Hematopoietic multipotent progenitor cell treated with erythropoietin and hydrocortisone succinate and interleukin-3 and kit ligand, for 4 days (in vitro differentiated cells): ENCODE results near the gene OR4D10.
"Not testable (repeated sequence)": the region's sequence is repeated elsewhere in the genome, so short reads cannot be mapped to it uniquely, and the experiment has no call there.

ENCODE experiments used
- DNase-seq: peaks from one replicate; pipeline ENCODE4 v3.0.0-alpha.2; 2015

OR4D10 gene

GRCh38 chr11:59473015-59473414 is at the start of gene OR4D10:
Gene OR4D10, plus strand, starts transcription at chr11:59473315. Its CDS starts 4,115 bp downstream, at chr11:59477430.
- no peak for DNase-seq

- no peak for DNase-seq
Measured at GRCh38 chr11:59423835-59424234, 49.3 kb upstream of the OR4D10 start.

- DNase-seq = no peak
Measured at GRCh38 chr11:59425131-59425530, 48.0 kb upstream of the OR4D10 start.

GRCh38 chr11:59426361-59427067 is 46.6 kb upstream of the OR4D10 start, which contains the start of gene OR5A2:
Gene OR5A2, minus strand, starts transcription at chr11:59426413. Its CDS starts 3,460 bp downstream, at chr11:59422953.
- DNase-seq = no peak

- no peak for DNase-seq
Measured at GRCh38 chr11:59427068-59427382, 46.1 kb upstream of the OR4D10 start.

GRCh38 chr11:59429924-59430516 is 43.1 kb upstream of the OR4D10 start:
- DNase-seq = peak; percentile 81

GRCh38 chr11:59436169-59436568 is 36.9 kb upstream of the OR4D10 start, which contains the start of gene OR5A1:
Gene OR5A1, plus strand, starts transcription at chr11:59436469. Its CDS starts 6,700 bp downstream, at chr11:59443169.
- no peak for DNase-seq

GRCh38 chr11:59437770-59438169 is 35.3 kb upstream of the OR4D10 start:
- DNase-seq = no peak

GRCh38 chr11:59445624-59446023 is 27.5 kb upstream of the OR4D10 start:
- DNase-seq = not testable (repeated sequence)

GRCh38 chr11:59448484-59448883 is 24.6 kb upstream of the OR4D10 start:
- DNase-seq = no peak

- DNase-seq = no peak
Measured at GRCh38 chr11:59456661-59457060, 16.5 kb upstream of the OR4D10 start, which contains the start of gene OR4D6. Gene OR4D6, plus strand, starts transcription at chr11:59456961. Its CDS starts 0 bp downstream, at chr11:59456961.

GRCh38 chr11:59459916-59460315 is 13.2 kb upstream of the OR4D10 start:
- DNase-seq = no peak

- DNase-seq = no peak
Measured at GRCh38 chr11:59463190-59463641, 9.9 kb upstream of the OR4D10 start.

GRCh38 chr11:59475176-59475575 is 2.1 kb downstream of the OR4D10 start:
- DNase-seq = no peak

GRCh38 chr11:59479906-59480305 is 6.8 kb downstream of the OR4D10 start:
- no peak for DNase-seq

- no peak for DNase-seq
Measured at GRCh38 chr11:59480359-59480758, 7.2 kb downstream of the OR4D10 start.

GRCh38 chr11:59501931-59502330 is 28.8 kb downstream of the OR4D10 start:
- no peak for DNase-seq

GRCh38 chr11:59503276-59503675 is 30.2 kb downstream of the OR4D10 start, which contains the start of gene OR4D11:
Gene OR4D11, plus strand, starts transcription at chr11:59503576. Its CDS starts 0 bp downstream, at chr11:59503576.
- no peak for DNase-seq

- DNase-seq = peak; percentile 82
Measured at GRCh38 chr11:59510941-59511589, 38.0 kb downstream of the OR4D10 start, which contains the start of gene OR4D9. Gene OR4D9, plus strand, starts transcription at chr11:59511539. Its CDS starts 3,374 bp downstream, at chr11:59514913.

- DNase-seq = no peak
Measured at GRCh38 chr11:59511675-59512074, 38.6 kb downstream of the OR4D10 start.

GRCh38 chr11:59520139-59520538 is 47.0 kb downstream of the OR4D10 start:
- DNase-seq = not testable (repeated sequence)

GRCh38 chr11:59520741-59521140 is 47.6 kb downstream of the OR4D10 start:
- DNase-seq = no peak

- DNase-seq = peak; percentile 18
Measured at GRCh38 chr11:59523541-59523940, 50.4 kb downstream of the OR4D10 start.

GRCh38 chr11:59528711-59529110 is 55.6 kb downstream of the OR4D10 start:
- DNase-seq = no peak
